ENCODE measurements around the gene MYBBP1A. TPM values are rescaled to one million over a fixed set of nuclear protein-coding genes. Genes with fewer than 3 reads are reported as not detected.

MYBBP1A gene
- total and polyA plus RNA-seq, 2 of the 13 experiments (the other 11 are each of a cell fraction or from before 2014, with no cell fraction given): 18.6 to 54.8 TPM

GRCh38 chr17:4503283-4504025 is 51.7 kb downstream of the MYBBP1A start:
- Histone ChIP-seq H3K4me3 (replicated peaks in 1 of 3; ENCODE audit: insufficient read depth in 1 of 3, low read depth in 2 of 3, low read length in 3 of 3) (no peak overlapping the region), H3K9me3 (ENCODE audit: low read length) (no peaks in the 10 kb centered on the region), H3K36me3 (replicated peaks in 1 of 2; ENCODE audit: control insufficient read depth in 1 of 2, insufficient read depth in 2 of 2, low read length in 2 of 2) (no peaks in the 10 kb centered on the region), H3K4me2 (ENCODE audit: low read depth, low read length) (no peak overlapping the region), H3K9ac (ENCODE audit: insufficient read depth, low read depth, low read length) (no peak overlapping the region), H2AFZ (ENCODE audit: low read length) (no peak overlapping the region), H3K27me3 (ENCODE audit: control insufficient read depth in 1 of 2, insufficient read depth in 2 of 2, low read length in 2 of 2) (peaks cover 3 to 66% of the 10 kb centered on the region in 2 experiments; a peak in 4 of 5 replicates), H3K79me2 (ENCODE audit: insufficient read depth, low read length) (no peaks in the 10 kb centered on the region), H4K20me1 (ENCODE audit: insufficient read depth, low read length) (0 out of 2 replicates have a peak, but pooled peaks cover 6% of the 10 kb centered on the region), H3K4me1 (ENCODE audit: insufficient read depth, low read length) (peaks cover 22% of the 10 kb centered on the region), H3K27ac (ENCODE audit: extremely low read length, insufficient read depth, low read length) (no peak overlapping the region)
- DNase-seq (ENCODE audit: low spot score) (no peak), ATAC-seq (no peak), FAIRE-seq (no peak)
- no peak for TF ChIP-seq JUN (CRISPR knock-in tag; IDR thresholded peaks at IDR 0.05)
- TF ChIP-seq SMARCE1 (IDR thresholded peaks at IDR 0.05; ENCODE audit: borderline replicate concordance): no peak
- no peak for TF ChIP-seq TRAFD1 (CRISPR knock-in tag; IDR thresholded peaks at IDR 0.05; ENCODE audit: borderline replicate concordance)
- no peak for TF ChIP-seq ZNF264 (CRISPR knock-in tag; IDR thresholded peaks at IDR 0.05)
- TF ChIP-seq GFI1 (CRISPR knock-in tag; IDR thresholded peaks at IDR 0.05; ENCODE audit: borderline replicate concordance): no peak
- TF ChIP-seq ZNF281 (CRISPR knock-in tag; IDR thresholded peaks at IDR 0.05; ENCODE audit: borderline replicate concordance): no peak
- TF ChIP-seq MTA3 (CRISPR knock-in tag; IDR thresholded peaks at IDR 0.05): no peak
- CTCF ChIA-PET (ENCODE audit: low intra/inter-chr PET ratio, low total read pairs): no interaction called here
- in situ Hi-C loops (cut with HindIII; ENCODE audit: extremely low pct_ligation_motif_present, low pct_unique_long_range_greater_than_20kb): no loop called here
- POLR2A ChIA-PET: no interaction called here
- 24% methylated on average over 2 of the region's 4 CpGs for WGBS (ENCODE audit: low lambda C conversion rate)
- BruUV-seq (replicated peaks): no TSS peak
- intact Hi-C loops (cut with micrococcal nuclease; ENCODE audit: unreplicated experiment): no loop called here
